Ovary (tissue), 9 donors: ENCODE measurements around the gene RABL3. TPM values are rescaled to one million over a fixed set of nuclear protein-coding genes. Genes with fewer than 3 reads are reported as not detected.

Source experiments
- DNase-seq, 5 donors: peaks; one replicate each; pipeline ENCODE4 v3.0.0-alpha.2; 2019 to 2020
- H3K27ac ChIP-seq, 2 donors: fragments of 200-600 bp; one replicate each; pipeline versions ENCODE4 v1.5.1 to v1.8.0; 2019 to 2022
- H3K27me3 ChIP-seq: fragments of 200-600 bp; one replicate; pipeline ENCODE4 v1.8.0; 2022
- H3K36me3 ChIP-seq: fragments of 200-600 bp; sonication (generic); one replicate; pipeline ENCODE4 v1.5.1; 2019
- H3K4me1 ChIP-seq: one replicate; pipeline ENCODE4 v1.8.1; 2013; ENCODE audit warnings: mild to moderate bottlenecking, moderate library complexity; ENCODE audit not compliant: insufficient read depth
- H3K4me3 ChIP-seq: fragments of 200-600 bp; sonication (generic); one replicate; pipeline ENCODE4 v1.5.1; 2017
- H3K9me3 ChIP-seq, 2 donors: fragments of 200-600 bp in 1 of 2; sonication (generic) in 1 of 2; one replicate each; pipeline versions ENCODE4 v1.5.1 to v1.8.1; 2013 to 2019; ENCODE audit warnings: mild to moderate bottlenecking in 1 of 2, moderate library complexity in 1 of 2
- EP300 ChIP-seq: sonication (generic); formaldehyde crosslinking; IDR thresholded peaks from one replicate; pipeline ENCODE4 v1.6.1; 2017; ENCODE audit warnings: antibody characterized with exemption
- POLR2A ChIP-seq: fragments of 450-650 bp; IDR thresholded peaks from one replicate; pipeline ENCODE4 v1.6.1; 2017; ENCODE audit warnings: antibody characterized with exemption, mild to moderate bottlenecking, moderate library complexity
- WGBS, 3 donors: extraction: QIAGEN DNeasy Blood & Tissue Kit in 1 of 3; methylation state at CpG; one replicate each; pipeline versions ENCODE4 v1.1.5 to v1.1.7; 2013 to 2017; 5-methylcytosine and 5-hydroxymethylcytosine counted together
- intact Hi-C, 4 donors: fragments of 100-400 bp; cut with DNase I; formaldehyde crosslinking; loops; one replicate each; pipeline versions ENCODE4 v1.11.0 to v1.15.1; 2022 to 2023
- polyA plus RNA-seq, 2 donors: library from polyadenylated mRNA; stranded (reverse); fragments of 200-250 nt in 1 of 2; fragments of 350-450 nt in 1 of 2; fragmentation: Illumina TruSeq in 1 of 2; extraction: RNeasy Lipid Tissue Mini Kit (QIAGEN cat#74804) in 1 of 2; gene quantifications; one replicate each; pipeline ENCODE4 v1.2.3, GENCODE V29; 2013 to 2014
- total RNA-seq, 7 donors: library from RNA; depleted of rRNA in 2 of 7; stranded (reverse); fragments of >200 nt in 2 of 7; fragmentation: NEBNext Ultra II Directional in 3 of 7; extraction: Animal tissue kit (Norgen Biotek cat#: 25700) in 3 of 7; gene quantifications; one replicate each; pipeline versions ENCODE4 v1.1.0 to v1.2.4, GENCODE V29; 2016 to 2023
- TF ChIP-seq, protein P1 (sequence below), 3 donors: fragments of 450-650 bp in 2 of 3; fragments of 200-600 bp in 1 of 3; IDR thresholded peaks; one replicate each; pipeline versions ENCODE4 v1.5.1 to v1.8.0; 2016 to 2022; ENCODE audit warnings: antibody characterized with exemption in 3 of 3, mild to moderate bottlenecking in 1 of 3
- donor health status: DM: no; HTN: no; CAD: no; lungs with moderate emphysema.
- donor health status: DM: no; HTN: no; CAD: no.
- donor health status: Bipolar disorder and iron deficiency.
- donor health status: DM: yes; HTN: yes; CAD: no.
- donor health status: DM: no; HTN: no; CAD: no.
- donor health status: DM: yes; HTN: yes; CAD: no.

RABL3 gene
- total and polyA plus RNA-seq, 9 donors: 8.1 to 36.1 (median 26.6) TPM

DNA sequence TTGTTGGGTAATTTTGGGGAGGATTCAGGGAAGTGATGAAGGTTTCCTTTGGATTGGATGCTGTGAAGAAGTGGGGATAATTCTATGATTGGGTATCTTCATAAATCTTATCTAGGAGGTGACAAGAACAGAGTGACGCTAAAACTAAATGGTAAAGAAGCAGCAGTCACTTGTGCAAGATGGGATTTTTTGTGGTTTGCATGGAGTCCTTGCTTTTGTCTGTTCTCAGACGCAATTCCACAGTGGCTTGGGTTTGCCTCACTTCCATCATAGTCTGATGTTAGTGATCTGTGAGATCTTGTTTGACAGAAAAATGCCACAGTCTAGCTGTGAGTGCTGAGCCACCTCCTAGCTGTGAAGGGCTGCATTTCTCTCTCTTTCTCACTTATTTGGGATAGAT lies 27.1 kb upstream of the RABL3 start:
- DNase-seq: no peak

DNA sequence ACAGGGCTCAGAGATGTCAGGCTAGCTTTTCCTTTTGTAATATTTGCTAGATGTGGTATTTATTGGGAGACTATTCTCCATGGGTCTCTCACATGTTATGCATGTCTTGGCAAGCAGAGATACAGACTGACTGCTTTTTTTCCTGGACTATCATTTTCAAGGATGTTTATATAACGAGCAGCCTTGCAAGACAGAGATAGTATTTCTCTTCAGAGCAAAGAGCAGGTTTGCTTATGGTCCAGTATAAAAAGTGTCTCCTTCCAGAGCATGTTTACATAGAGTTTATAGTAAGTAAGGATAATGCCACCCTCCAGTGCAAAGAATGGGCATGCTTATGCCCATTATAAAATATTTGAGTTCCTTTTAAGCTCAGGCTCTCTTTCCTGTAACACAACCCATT lies 24.8 kb upstream of the RABL3 start:
- Histone ChIP-seq H3K36me3 (no peaks in the 10 kb centered on the region), H3K27me3 (no peaks in the 10 kb centered on the region), H3K9me3 (no peaks in the 10 kb centered on the region), H3K4me3 (no peak overlapping the region), H3K4me1 (peaks cover 4% of the 10 kb centered on the region), H3K27ac (peak overlapping the region in 1 of 2 donors; percentile 43)
- WGBS, 3 donors: 3 to 14% (median 10%) methylated on average over 1 of the region's 1 CpG
- no peak for TF ChIP-seq POLR2A
- no peak for TF ChIP-seq EP300
- TF ChIP-seq, protein P1, sequence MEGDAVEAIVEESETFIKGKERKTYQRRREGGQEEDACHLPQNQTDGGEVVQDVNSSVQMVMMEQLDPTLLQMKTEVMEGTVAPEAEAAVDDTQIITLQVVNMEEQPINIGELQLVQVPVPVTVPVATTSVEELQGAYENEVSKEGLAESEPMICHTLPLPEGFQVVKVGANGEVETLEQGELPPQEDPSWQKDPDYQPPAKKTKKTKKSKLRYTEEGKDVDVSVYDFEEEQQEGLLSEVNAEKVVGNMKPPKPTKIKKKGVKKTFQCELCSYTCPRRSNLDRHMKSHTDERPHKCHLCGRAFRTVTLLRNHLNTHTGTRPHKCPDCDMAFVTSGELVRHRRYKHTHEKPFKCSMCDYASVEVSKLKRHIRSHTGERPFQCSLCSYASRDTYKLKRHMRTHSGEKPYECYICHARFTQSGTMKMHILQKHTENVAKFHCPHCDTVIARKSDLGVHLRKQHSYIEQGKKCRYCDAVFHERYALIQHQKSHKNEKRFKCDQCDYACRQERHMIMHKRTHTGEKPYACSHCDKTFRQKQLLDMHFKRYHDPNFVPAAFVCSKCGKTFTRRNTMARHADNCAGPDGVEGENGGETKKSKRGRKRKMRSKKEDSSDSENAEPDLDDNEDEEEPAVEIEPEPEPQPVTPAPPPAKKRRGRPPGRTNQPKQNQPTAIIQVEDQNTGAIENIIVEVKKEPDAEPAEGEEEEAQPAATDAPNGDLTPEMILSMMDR (IDR thresholded peaks at IDR 0.05): no peak
- DNase-seq: no peak
- intact Hi-C loops: no loop called here

More for the DNA sequence above, 27.1 kb upstream of the RABL3 start:
- no peaks in the 10 kb centered on the region for H3K27me3 ChIP-seq
- no peaks in the 10 kb centered on the region for H3K9me3 ChIP-seq
- intact Hi-C loops: no loop called here
- WGBS, 3 donors: 97 to 99% (median 98%) methylated on average over 2 of the region's 2 CpGs
- H3K36me3 ChIP-seq: no peaks in the 10 kb centered on the region
- no peak overlapping the region for H3K4me3 ChIP-seq
- H3K4me1 ChIP-seq: peaks cover 4% of the 10 kb centered on the region
- TF ChIP-seq, protein P1 (IDR thresholded peaks at IDR 0.05): no peak
- TF ChIP-seq EP300 (no peak), POLR2A (no peak)
- H3K27ac ChIP-seq: no peak overlapping the region

DNA sequence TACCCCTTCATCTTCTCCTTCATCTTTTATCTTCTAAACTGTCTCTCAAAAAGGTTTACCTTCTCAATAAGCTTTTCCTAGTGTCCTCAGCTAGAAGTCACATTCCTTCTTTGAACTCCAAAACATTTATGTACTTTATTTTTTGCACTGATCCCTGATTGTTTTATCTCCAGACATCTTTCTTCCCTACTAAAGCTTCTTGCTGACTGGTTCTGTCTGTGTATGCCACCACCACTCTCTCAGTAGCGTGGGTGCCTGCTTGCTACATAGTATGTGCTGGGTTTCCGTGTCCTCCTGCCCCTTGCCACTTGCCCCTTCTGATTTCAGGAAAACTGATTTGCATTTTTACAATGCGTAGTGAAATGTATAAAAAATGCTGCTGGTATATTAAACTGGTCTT lies 24.3 kb upstream of the RABL3 start:
- peak overlapping the region in 1 of 2 donors; percentile 43 for H3K27ac ChIP-seq
- TF ChIP-seq POLR2A: no peak
- no peak for TF ChIP-seq EP300
- TF ChIP-seq, protein P1 (IDR thresholded peaks at IDR 0.05): no peak
- no peaks in the 10 kb centered on the region for H3K27me3 ChIP-seq
- intact Hi-C loops: no loop called here
- 60 to 90% (median 89%) methylated on average over 3 of the region's 3 CpGs for WGBS, 3 donors
- no peaks in the 10 kb centered on the region for H3K9me3 ChIP-seq
- no peaks in the 10 kb centered on the region for H3K36me3 ChIP-seq
- DNase-seq: no peak
- no peak overlapping the region for H3K4me3 ChIP-seq
- H3K4me1 ChIP-seq: peaks cover 4% of the 10 kb centered on the region

DNA sequence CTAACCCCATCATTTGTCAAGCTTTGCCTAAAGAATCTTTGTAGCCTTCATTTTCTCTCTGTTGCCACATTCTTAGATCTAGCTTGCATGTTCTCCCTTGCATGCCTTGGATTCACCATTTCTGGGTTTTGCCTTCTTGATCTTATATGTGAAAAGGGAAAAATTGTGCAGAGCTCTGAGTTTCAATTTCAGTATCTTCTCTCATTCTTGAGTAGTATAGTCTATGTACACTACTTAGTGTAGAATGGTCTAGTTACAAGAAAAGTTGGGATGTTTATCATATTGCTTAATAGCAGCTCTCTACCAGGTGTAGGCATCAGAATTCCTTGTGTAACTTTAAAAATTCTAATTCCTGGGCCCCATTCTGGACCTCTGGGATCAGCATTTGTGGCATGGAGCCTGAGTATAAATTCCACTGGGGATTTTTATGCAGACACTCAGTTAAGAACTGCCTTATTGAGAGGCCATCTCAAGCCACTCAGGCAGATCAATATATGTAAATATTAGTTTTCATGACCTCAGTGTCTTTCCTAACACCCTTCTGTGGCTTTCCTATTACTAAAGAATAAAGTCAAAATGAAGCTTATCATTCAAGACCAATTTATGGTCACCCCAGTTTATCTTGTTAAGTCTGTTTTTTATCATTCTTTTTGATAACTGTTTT lies 23.6 kb upstream of the RABL3 start:
- intact Hi-C loops: no loop called here
- no peaks in the 10 kb centered on the region for H3K9me3 ChIP-seq
- H3K4me1 ChIP-seq: peaks cover 4% of the 10 kb centered on the region
- TF ChIP-seq POLR2A: no peak
- TF ChIP-seq, protein P1 (IDR thresholded peaks at IDR 0.05): no peak
- no peak for TF ChIP-seq EP300
- no peak for DNase-seq
- no peak overlapping the region for H3K27ac ChIP-seq
- no peaks in the 10 kb centered on the region for H3K27me3 ChIP-seq
- no peaks in the 10 kb centered on the region for H3K36me3 ChIP-seq
- no peak overlapping the region for H3K4me3 ChIP-seq
